DLD1 (cell line): ENCODE measurements around the gene BRD9.

Experiments used
- in situ Hi-C: cut with HindIII; loops from 2 replicates; pipeline ENCODE4 v1.10.0; 2017; ENCODE audit warnings: low sequenced_read_pairs

BRD9 gene

GRCh38 chr5:923281-923873, 30.8 kb upstream of the BRD9 start:
- in situ Hi-C loops: loop anchor here (25.0 kb wide), 1 partner anchor 239 kb away; no protein-coding TSS in a partner anchor

- in situ Hi-C loops: loop anchor here (25.0 kb wide), 1 partner anchor 240 kb away; no protein-coding TSS in a partner anchor
Measured at GRCh38 chr5:922436-923280, 30.1 kb upstream of the BRD9 start.

GRCh38 chr5:921456-922435, 29.1 kb upstream of the BRD9 start:
- in situ Hi-C loops: loop anchor here (25.0 kb wide), 1 partner anchor 241 kb away; no protein-coding TSS in a partner anchor

GRCh38 chr5:920321-920720, 27.7 kb upstream of the BRD9 start:
- in situ Hi-C loops: loop anchor here (25.0 kb wide), 1 partner anchor 242 kb away; no protein-coding TSS in a partner anchor

GRCh38 chr5:919356-920000, 26.9 kb upstream of the BRD9 start:
- in situ Hi-C loops: loop anchor here (25.0 kb wide), 1 partner anchor 243 kb away; no protein-coding TSS in a partner anchor

GRCh38 chr5:918717-919116, 26.1 kb upstream of the BRD9 start:
- in situ Hi-C loops: loop anchor here (25.0 kb wide), 1 partner anchor 244 kb away; no protein-coding TSS in a partner anchor

- in situ Hi-C loops: loop anchor here (25.0 kb wide), 1 partner anchor 246 kb away; no protein-coding TSS in a partner anchor
Measured at GRCh38 chr5:916441-917293, 24.1 kb upstream of the BRD9 start.

- in situ Hi-C loops: loop anchor here (25.0 kb wide), 1 partner anchor 246 kb away; no protein-coding TSS in a partner anchor
Measured at GRCh38 chr5:915946-916345, 23.3 kb upstream of the BRD9 start.

GRCh38 chr5:915346-915745, 22.7 kb upstream of the BRD9 start:
- in situ Hi-C loops: loop anchor here (25.0 kb wide), 1 partner anchor 247 kb away; no protein-coding TSS in a partner anchor

GRCh38 chr5:914612-915011, 22.0 kb upstream of the BRD9 start:
- in situ Hi-C loops: loop anchor here (25.0 kb wide), 1 partner anchor 248 kb away; no protein-coding TSS in a partner anchor

GRCh38 chr5:914174-914573, 21.6 kb upstream of the BRD9 start:
- in situ Hi-C loops: loop anchor here (25.0 kb wide), 1 partner anchor 248 kb away; no protein-coding TSS in a partner anchor

GRCh38 chr5:912280-913091, 19.9 kb upstream of the BRD9 start:
- in situ Hi-C loops: loop anchor here (25.0 kb wide), 1 partner anchor 250 kb away; no protein-coding TSS in a partner anchor

GRCh38 chr5:911601-912000, 19.0 kb upstream of the BRD9 start:
- in situ Hi-C loops: loop anchor here (25.0 kb wide), 1 partner anchor 251 kb away; no protein-coding TSS in a partner anchor

GRCh38 chr5:910769-911160, 18.2 kb upstream of the BRD9 start:
- in situ Hi-C loops: loop anchor here (25.0 kb wide), 1 partner anchor 252 kb away; no protein-coding TSS in a partner anchor

- in situ Hi-C loops: loop anchor here (10.0 to 25.0 kb wide), 2 partner anchors 252 to 255 kb away; no protein-coding TSS in a partner anchor
Measured at GRCh38 chr5:909994-910768, 17.6 kb upstream of the BRD9 start.

GRCh38 chr5:909086-909485, 16.5 kb upstream of the BRD9 start:
- in situ Hi-C loops: loop anchor here (10.0 to 25.0 kb wide), 2 partner anchors 253 to 254 kb away; no protein-coding TSS in a partner anchor

- in situ Hi-C loops: loop anchor here (10.0 to 25.0 kb wide), 2 partner anchors 253 to 254 kb away; no protein-coding TSS in a partner anchor
Measured at GRCh38 chr5:908172-908571, 15.6 kb upstream of the BRD9 start.
